K562 treated with DMSO at 1 percent for 12 hours (cell line): Measurements from ENCODE around the gene GLRA3. TPM values are rescaled to one million over a fixed set of nuclear protein-coding genes. Genes with fewer than 3 reads are reported as not detected.

Source experiments
- total RNA-seq: library from RNA; unstranded; fragments of 300-600 nt; gene quantifications from 2 replicates; pipeline ENCODE4 v1.2.3, GENCODE V29; 2022; ENCODE audit not compliant: insufficient read depth

GLRA3 gene
- not detected in 2 replicates for total RNA-seq

DNA sequence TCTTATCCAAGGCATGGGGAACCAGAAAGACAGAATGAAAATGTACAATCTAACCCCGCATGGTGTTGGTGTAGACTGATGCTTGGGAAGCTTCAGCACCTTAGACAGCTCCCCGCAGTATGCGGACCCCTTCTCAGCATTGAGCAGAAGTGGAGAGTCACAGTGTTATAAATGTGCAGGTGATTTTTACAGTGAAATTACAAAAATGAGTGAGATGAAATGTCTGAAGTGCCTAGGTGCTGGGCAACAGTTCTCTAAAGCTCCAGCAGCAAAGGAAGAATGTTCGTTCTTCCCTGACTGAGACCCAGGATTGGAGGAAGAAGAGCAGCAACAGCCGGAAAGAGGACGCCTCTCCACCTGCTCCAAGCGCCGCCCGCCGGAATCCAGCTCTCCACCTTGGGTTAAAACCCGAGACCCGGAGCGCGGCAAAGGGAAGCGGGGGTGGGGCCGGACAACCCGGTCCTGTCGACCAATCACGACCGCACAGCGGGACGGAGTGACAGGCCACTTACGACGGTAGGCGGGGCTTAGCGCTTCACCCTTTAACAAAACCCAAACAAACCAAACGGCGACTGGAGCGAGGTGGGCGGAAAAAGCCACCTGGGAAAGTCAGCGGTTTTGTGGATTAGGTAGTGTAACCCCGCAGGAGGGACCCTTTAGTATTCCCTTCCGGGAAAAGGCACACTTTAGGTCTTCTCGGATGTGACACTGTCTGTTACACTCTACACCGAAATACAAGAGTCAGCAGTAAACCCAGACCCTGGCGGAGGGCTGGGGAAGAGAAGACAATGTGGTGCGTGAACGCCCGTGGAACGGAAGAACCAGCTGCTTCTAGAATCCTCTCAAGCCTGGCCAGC, at the start of gene GLRA3:
Gene GLRA3 (minus strand): TSS at position 403 of the 857 bp plus-strand sequence. CDS start 436 bp downstream, outside the sequence.

Other genes with a start within 250 kb of the GLRA3 start
- not detected in 2 replicates for gene ADAM29, start 89.1 kb upstream of the GLRA3 start, total RNA-seq